Lower leg skin (tissue), 3 donors: ENCODE results near the gene SLC22A24.

ENCODE experiments used
- CTCF ChIP-seq, 3 donors: fragments of 450-650 bp; IDR thresholded peaks; one replicate each; pipeline ENCODE4 v1.5.1; 2016; ENCODE audit warnings: antibody characterized with exemption in 3 of 3, mild to moderate bottlenecking in 3 of 3, moderate library complexity in 2 of 3
- POLR2A ChIP-seq, 2 donors: fragments of 450-650 bp; IDR thresholded peaks; one replicate each; pipeline ENCODE4 v1.6.1; 2016 to 2017; ENCODE audit warnings: antibody characterized with exemption in 2 of 2, mild to moderate bottlenecking in 1 of 2, moderate library complexity in 1 of 2

GRCh38 chr11:63142459-63142858, 1.6 kb downstream of the SLC22A24 start:
- TF ChIP-seq CTCF (IDR thresholded peaks at IDR 0.05) (no peak), POLR2A (IDR thresholded peaks at IDR 0.05) (no peak)
